A549 (cell line): ENCODE results near the gene MAN1C1. TPM values are rescaled to one million over a fixed set of nuclear protein-coding genes. Genes with fewer than 3 reads are reported as not detected.

Experiments used
- ATAC-seq, 2 experiments: fragments of 200-7000 bp in 1 of 2; fragments of >200 bp in 1 of 2; cut with Nextera tagmentation in 1 of 2; cut with Tn5 transposase in 1 of 2; 3 replicates each; pipeline versions ENCODE4 v1.8.0 to v1.9.1; 2018 to 2020; ENCODE audit warnings: mild to moderate bottlenecking in 1 of 2, moderate library complexity in 1 of 2
- CTCF ChIA-PET: fragments of 300-600 bp; sonication (Branson Sonifier 250); formaldehyde crosslinking; extraction: SDS; loops from one replicate; lab custom pipeline; 2021; ENCODE audit warnings: antibody characterized with exemption, inconsistent platforms; lab: Yijun Ruan, JAX
- POLR2A ChIA-PET: fragments of 350-600 bp; formaldehyde crosslinking; extraction: SDS; loops from one replicate; lab custom pipeline; 2021; ENCODE audit warnings: antibody characterized with exemption, inconsistent platforms; lab: Yijun Ruan, JAX
- DNase-seq, 2 experiments: peaks; one replicate each; pipeline versions ENCODE4 v3.0.0 to v3.0.0-alpha.2; 2011 to 2016; ENCODE audit warnings: low read depth in 1 of 2, low spot score in 1 of 2
- FAIRE-seq: peaks from 2 replicates; lab custom pipeline; 2011; peaks lifted over from hg19 to GRCh38; lab: Jason Lieb, UNC
- H3K27ac ChIP-seq, 2 experiments: fragments of >200 bp; sonication (Bioruptor Twin); formaldehyde crosslinking; 3 replicates each; pipeline ENCODE4 v1.5.1; 2016 to 2017
- H3K4me1 ChIP-seq: fragments of >200 bp; sonication (Bioruptor Twin); formaldehyde crosslinking; 3 replicates; pipeline ENCODE4 v1.6.1; 2016
- H3K4me2 ChIP-seq: fragments of >200 bp; sonication (Bioruptor Twin); formaldehyde crosslinking; 3 replicates; pipeline ENCODE4 v1.6.1; 2016
- H3K4me3 ChIP-seq: fragments of >200 bp; sonication (Bioruptor Twin); formaldehyde crosslinking; 3 replicates; pipeline ENCODE4 v1.5.1; 2016
- H3K9me3 ChIP-seq: fragments of >200 bp; sonication (Bioruptor Twin); formaldehyde crosslinking; 3 replicates; pipeline ENCODE4 v1.6.1; 2016
- ATOH8 ChIP-seq: fragments of 250-450 bp; sonication (Bioruptor Pico); IDR thresholded peaks from 2 replicates; pipeline ENCODE4 v1.5.0; 2020; ENCODE audit warnings: low read depth, mild to moderate bottlenecking, moderate library complexity
- CBX8 ChIP-seq: fragments of 200-600 bp; sonication (generic); IDR thresholded peaks from 2 replicates; pipeline ENCODE4 v1.6.1; 2016
- CEBPB ChIP-seq, 2 experiments: fragments of >200 bp in 1 of 2; sonication (Bioruptor Twin) in 1 of 2; formaldehyde crosslinking in 1 of 2; IDR thresholded peaks; 2 replicates each; pipeline ENCODE4 v1.6.1; 2012 to 2016
- CHD2 ChIP-seq: fragments of 150-350 bp; IDR thresholded peaks from 2 replicates; pipeline ENCODE4 v1.6.1; 2014; ENCODE audit warnings: low read length; ENCODE audit not compliant: partially characterized antibody
- ELK1 ChIP-seq: fragments of 150-350 bp; IDR thresholded peaks from 2 replicates; pipeline ENCODE4 v1.6.1; 2014; ENCODE audit warnings: low read depth, mild to moderate bottlenecking, low read length
- FOSB ChIP-seq: fragments of 250-450 bp; sonication (Bioruptor Pico); IDR thresholded peaks from 2 replicates; pipeline ENCODE4 v1.5.0; 2020; ENCODE audit warnings: mild to moderate bottlenecking, moderate library complexity
- GATA3 ChIP-seq: IDR thresholded peaks from 2 replicates; pipeline ENCODE4 v1.6.1; 2012; ENCODE audit warnings: borderline replicate concordance
- HOXA7 ChIP-seq: fragments of 250-450 bp; sonication (Bioruptor Pico); IDR thresholded peaks from 2 replicates; pipeline ENCODE4 v1.5.0; 2020; ENCODE audit warnings: mild to moderate bottlenecking, moderate library complexity
- HOXB13 ChIP-seq: fragments of 250-450 bp; sonication (Bioruptor Pico); IDR thresholded peaks from 2 replicates; pipeline ENCODE4 v1.5.0; 2020; ENCODE audit warnings: low read depth, mild to moderate bottlenecking, moderate library complexity
- HOXB5 ChIP-seq: fragments of 250-450 bp; sonication (Bioruptor Pico); IDR thresholded peaks from 2 replicates; pipeline ENCODE4 v1.5.0; 2020; ENCODE audit warnings: mild to moderate bottlenecking, moderate library complexity
- JUN ChIP-seq, 2 experiments: fragments of >200 bp; sonication (Bioruptor Twin); formaldehyde crosslinking; IDR thresholded peaks; 2 replicates in 1 of 2; 3 replicates in 1 of 2; pipeline ENCODE4 v1.6.1; 2016 to 2017
- KDM1A ChIP-seq: fragments of 200-600 bp; sonication (generic); IDR thresholded peaks from 2 replicates; pipeline ENCODE4 v1.6.1; 2016; ENCODE audit warnings: low read depth, mild to moderate bottlenecking
- NR3C1 ChIP-seq: fragments of >200 bp; sonication (Bioruptor Twin); formaldehyde crosslinking; IDR thresholded peaks from 3 replicates; pipeline ENCODE4 v1.6.1; 2017
- REST ChIP-seq: fragments of 200-600 bp; sonication (generic); IDR thresholded peaks from 2 replicates; pipeline ENCODE4 v1.6.1; 2016; ENCODE audit warnings: antibody characterized with exemption, mild to moderate bottlenecking, moderate library complexity
- TFCP2L1 ChIP-seq: fragments of 250-450 bp; sonication (Bioruptor Pico); IDR thresholded peaks from 2 replicates; pipeline ENCODE4 v1.5.0; 2021; ENCODE audit warnings: mild to moderate bottlenecking
- TP53 ChIP-seq: fragments of 250-450 bp; sonication (Bioruptor Pico); IDR thresholded peaks from 2 replicates; pipeline ENCODE4 v1.5.0; 2021; ENCODE audit warnings: mild to moderate bottlenecking, moderate library complexity
- ZFP36 ChIP-seq: fragments of 450-650 bp; IDR thresholded peaks from 2 replicates; pipeline ENCODE4 v1.6.1; 2014; ENCODE audit warnings: borderline replicate concordance; ENCODE audit not compliant: partially characterized antibody
- ZNF302 ChIP-seq: fragments of 250-450 bp; sonication (Bioruptor Pico); IDR thresholded peaks from 2 replicates; pipeline ENCODE4 v1.9.0; 2021; ENCODE audit warnings: inconsistent platforms, mild to moderate bottlenecking, moderate library complexity
- WGBS: methylation state at CpG from one replicate; pipeline ENCODE4 v1.1.6; 2017; ENCODE audit errors: missing lambda C conversion rate; 5-methylcytosine and 5-hydroxymethylcytosine counted together
- polyA plus RNA-seq, 4 experiments: library from polyadenylated mRNA; depleted of rRNA in 3 of 4; stranded (reverse); fragments of >200 nt; fragmentation: RNase III in 1 of 4; extraction: RNeasy Plus Mini Kit Qiagen cat#74134 plus additional on column Dnase treatment in 1 of 4; gene quantifications; 2 replicates in 3 of 4; 3 replicates in 1 of 4; pipeline ENCODE4 v1.2.3, GENCODE V29; 2011 to 2017

MAN1C1 gene
- polyA plus RNA-seq, 2 of the 4 experiments (the other 2 are of a cell fraction), result 0.22 to 0.27 TPM

GRCh38 chr1:25750923-25751605 is 134.5 kb downstream of the MAN1C1 start:
- WGBS, result 39% methylated on average over 6 of the region's 6 CpGs
- H3K27ac ChIP-seq, result no peak overlapping the region
- H3K4me3 ChIP-seq, result no peak overlapping the region
- CTCF ChIA-PET, result no interaction called here
- ATAC-seq, result no peak
- TF ChIP-seq JUN (IDR thresholded peaks at IDR 0.05), result no peak
- H3K4me1 ChIP-seq, result no peaks in the 10 kb centered on the region
- no peak for DNase-seq
- H3K4me2 ChIP-seq, result no peak overlapping the region
- no peak for FAIRE-seq
- no peaks in the 10 kb centered on the region for H3K9me3 ChIP-seq
- POLR2A ChIA-PET, result no interaction called here

GRCh38 chr1:25754470-25755181 is 138.0 kb downstream of the MAN1C1 start:
- CTCF ChIA-PET, result no interaction called here

GRCh38 chr1:25755475-25756125 is 139.0 kb downstream of the MAN1C1 start:
- no peak for ATAC-seq
- WGBS, result 77% methylated on average over 7 of the region's 7 CpGs
- Histone ChIP-seq H3K4me2 (no peak overlapping the region), H3K4me3 (no peak overlapping the region), H3K9me3 (no peaks in the 10 kb centered on the region), H3K27ac (no peak overlapping the region), H3K4me1 (no peaks in the 10 kb centered on the region)
- ChIA-PET CTCF (no interaction called here), POLR2A (no interaction called here)
- FAIRE-seq, result no peak
- no peak for TF ChIP-seq HOXB5 (CRISPR knock-in tag)
- TF ChIP-seq ATOH8, result no peak
- no peak for TF ChIP-seq ZNF302 (CRISPR knock-in tag)
- no peak for TF ChIP-seq GATA3
- no peak for TF ChIP-seq KDM1A
- TF ChIP-seq CBX8, result no peak
- no peak for TF ChIP-seq HOXA7 (CRISPR knock-in tag)
- no peak for TF ChIP-seq CHD2
- DNase-seq, result no peak

More at GRCh38 chr1:25754470-25755181, 138.0 kb downstream of the MAN1C1 start:
- TF ChIP-seq REST (no peak), FOSB (CRISPR knock-in tag) (no peak)
- Histone ChIP-seq H3K4me1 (no peaks in the 10 kb centered on the region), H3K9me3 (no peaks in the 10 kb centered on the region), H3K4me2 (no peak overlapping the region), H3K27ac (no peak overlapping the region), H3K4me3 (no peak overlapping the region)
- ATAC-seq (no peak), DNase-seq (no peak), FAIRE-seq (no peak)
- whole genome bisulfite sequencing, result 69% methylated on average over 14 of the region's 17 CpGs
- POLR2A ChIA-PET, result no interaction called here

- Histone ChIP-seq H3K9me3 (no peaks in the 10 kb centered on the region), H3K4me2 (no peak overlapping the region), H3K27ac (no peak overlapping the region), H3K4me3 (no peak overlapping the region), H3K4me1 (no peaks in the 10 kb centered on the region)
- ChIA-PET POLR2A (no interaction called here), CTCF (no interaction called here)
- no peak for ATAC-seq
- 62% methylated on average over 3 of the region's 3 CpGs for WGBS
- no peak for DNase-seq
- TF ChIP-seq TP53, result no peak
- TF ChIP-seq ATOH8, result no peak
- TF ChIP-seq JUN (IDR thresholded peaks at IDR 0.05), result no peak
- no peak for TF ChIP-seq TFCP2L1 (CRISPR knock-in tag)
- no peak for TF ChIP-seq CEBPB (IDR thresholded peaks at IDR 0.05)
- TF ChIP-seq NR3C1, result no peak
- TF ChIP-seq ZFP36, result no peak
- no peak for TF ChIP-seq ELK1
- no peak for TF ChIP-seq HOXB13 (CRISPR knock-in tag)
- FAIRE-seq, result no peak
These were observed 139.6 kb downstream of the MAN1C1 start for GRCh38 chr1:25756215-25756614.
